ENCODE measurements around the gene TMEM11. TPM values are rescaled to one million over a fixed set of nuclear protein-coding genes. Genes with fewer than 3 reads are reported as not detected.

TMEM11 gene
- total RNA-seq, 2 experiments from 2014 or later, result 26.8 to 34.0 TPM

GRCh38 chr17:21209511-21210175 lies 4.3 kb downstream of the TMEM11 start:
- H3K9me2 ChIP-seq (ENCODE audit: insufficient read depth, low read length), result no peaks in the 10 kb centered on the region
- ChIA-PET POLR2A (no interaction called here), CTCF (ENCODE audit: unreplicated experiment) (no interaction called here)
- peaks cover 61% of the 10 kb centered on the region for H3K36me3 ChIP-seq (ENCODE audit: insufficient read depth, low read length)
- no peak overlapping the region for H3K4me3 ChIP-seq (ENCODE audit: low read depth, low read length, poor library complexity, severe bottlenecking)
- DNase-seq (ENCODE audit: low spot score), result no peak
- TF ChIP-seq EZH2phosphoT487 (IDR thresholded peaks at IDR 0.05; ENCODE audit: borderline replicate concordance, low read depth, low read length), result no peak
- TF ChIP-seq, protein P1, sequence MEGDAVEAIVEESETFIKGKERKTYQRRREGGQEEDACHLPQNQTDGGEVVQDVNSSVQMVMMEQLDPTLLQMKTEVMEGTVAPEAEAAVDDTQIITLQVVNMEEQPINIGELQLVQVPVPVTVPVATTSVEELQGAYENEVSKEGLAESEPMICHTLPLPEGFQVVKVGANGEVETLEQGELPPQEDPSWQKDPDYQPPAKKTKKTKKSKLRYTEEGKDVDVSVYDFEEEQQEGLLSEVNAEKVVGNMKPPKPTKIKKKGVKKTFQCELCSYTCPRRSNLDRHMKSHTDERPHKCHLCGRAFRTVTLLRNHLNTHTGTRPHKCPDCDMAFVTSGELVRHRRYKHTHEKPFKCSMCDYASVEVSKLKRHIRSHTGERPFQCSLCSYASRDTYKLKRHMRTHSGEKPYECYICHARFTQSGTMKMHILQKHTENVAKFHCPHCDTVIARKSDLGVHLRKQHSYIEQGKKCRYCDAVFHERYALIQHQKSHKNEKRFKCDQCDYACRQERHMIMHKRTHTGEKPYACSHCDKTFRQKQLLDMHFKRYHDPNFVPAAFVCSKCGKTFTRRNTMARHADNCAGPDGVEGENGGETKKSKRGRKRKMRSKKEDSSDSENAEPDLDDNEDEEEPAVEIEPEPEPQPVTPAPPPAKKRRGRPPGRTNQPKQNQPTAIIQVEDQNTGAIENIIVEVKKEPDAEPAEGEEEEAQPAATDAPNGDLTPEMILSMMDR (conservative IDR thresholded peaks at IDR 0.05; ENCODE audit: low read length), result no peak
- peaks cover 91% of the 10 kb centered on the region for H3K79me2 ChIP-seq (ENCODE audit: insufficient read depth, low read depth, low read length)
- no peak overlapping the region for H3K4me2 ChIP-seq (ENCODE audit: low read length)
- peaks cover 38% of the 10 kb centered on the region for H4K20me1 ChIP-seq (ENCODE audit: insufficient read depth, low read length)
- H3K9me3 ChIP-seq (ENCODE audit: low read length), result no peaks in the 10 kb centered on the region
- H3K27ac ChIP-seq (ENCODE audit: low read depth, low read length, poor library complexity, severe bottlenecking), result no peak overlapping the region
- intact Hi-C loops (cut with micrococcal nuclease; ENCODE audit: unreplicated experiment), result no loop called here
- H2AFZ ChIP-seq (ENCODE audit: low read length), result no peak overlapping the region
- BruUV-seq (replicated peaks), result no TSS peak
- H3K4me1 ChIP-seq (ENCODE audit: insufficient read depth, low read length, poor library complexity, severe bottlenecking), result peaks cover 20% of the 10 kb centered on the region

DNA sequence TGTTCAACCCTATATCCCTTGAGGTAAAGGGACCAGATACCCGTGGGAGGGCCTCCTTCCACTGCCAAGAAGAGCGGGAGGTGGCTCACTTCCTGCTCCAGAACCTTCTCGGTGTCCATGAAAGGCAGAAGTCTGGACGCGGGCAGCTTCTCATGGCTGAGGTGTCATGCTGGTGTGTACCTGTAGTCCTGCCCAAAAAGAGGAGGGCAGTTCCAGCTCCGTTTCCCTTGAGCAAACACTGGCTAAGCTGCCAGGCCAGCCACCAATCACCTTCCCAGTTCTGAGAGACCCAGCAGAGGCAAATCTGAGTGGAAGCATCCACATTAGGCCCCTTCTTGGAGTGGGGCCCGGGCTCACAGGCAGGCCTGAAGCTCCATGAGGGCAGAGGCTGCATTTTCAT lies 5.6 kb downstream of the TMEM11 start:
- no peak for DNase-seq (ENCODE audit: low spot score)
- H2AFZ ChIP-seq (ENCODE audit: low read length), result no peak overlapping the region
- POLR2A ChIA-PET, result no interaction called here
- H3K4me1 ChIP-seq (ENCODE audit: insufficient read depth, low read length, poor library complexity, severe bottlenecking), result peaks cover 20% of the 10 kb centered on the region
- no peaks in the 10 kb centered on the region for H3K9me2 ChIP-seq (ENCODE audit: insufficient read depth, low read length)
- no peaks in the 10 kb centered on the region for H3K9me3 ChIP-seq (ENCODE audit: low read length)
- CTCF ChIA-PET (ENCODE audit: unreplicated experiment), result no interaction called here
- BruUV-seq (replicated peaks), result no TSS peak
- no peak overlapping the region for H3K4me2 ChIP-seq (ENCODE audit: low read length)
- H3K4me3 ChIP-seq (ENCODE audit: low read depth, low read length, poor library complexity, severe bottlenecking), result no peak overlapping the region
- H3K79me2 ChIP-seq (ENCODE audit: insufficient read depth, low read depth, low read length), result peaks cover 97% of the 10 kb centered on the region
- H3K36me3 ChIP-seq (ENCODE audit: insufficient read depth, low read length), result peaks cover 61% of the 10 kb centered on the region
- no peak for TF ChIP-seq EZH2phosphoT487 (IDR thresholded peaks at IDR 0.05; ENCODE audit: borderline replicate concordance, low read depth, low read length)
- TF ChIP-seq, protein P1 (conservative IDR thresholded peaks at IDR 0.05; ENCODE audit: low read length), result no peak
- no peak overlapping the region for H3K27ac ChIP-seq (ENCODE audit: low read depth, low read length, poor library complexity, severe bottlenecking)
- intact Hi-C loops (cut with micrococcal nuclease; ENCODE audit: unreplicated experiment), result no loop called here
- peaks cover 38% of the 10 kb centered on the region for H4K20me1 ChIP-seq (ENCODE audit: insufficient read depth, low read length)

DNA sequence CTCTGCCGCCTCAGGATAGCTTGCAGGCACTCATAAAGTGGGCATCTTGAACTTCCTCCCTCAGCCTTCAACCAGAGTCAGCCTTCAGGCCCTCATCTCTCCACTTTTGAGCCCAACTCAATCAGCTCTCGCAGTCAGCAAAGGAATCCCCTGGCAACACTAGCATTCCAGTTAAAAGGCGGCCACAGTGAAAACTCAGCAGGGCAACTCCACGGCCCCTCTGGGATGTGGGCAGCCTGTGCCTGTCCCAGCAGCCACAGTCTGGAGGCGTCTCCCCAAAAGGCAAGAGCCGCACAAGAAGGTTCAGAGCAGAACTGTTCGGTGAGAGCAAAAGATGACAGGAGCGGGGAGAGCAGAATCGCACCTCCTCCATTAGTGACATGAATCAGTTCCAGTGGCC lies 9.0 kb downstream of the TMEM11 start:
- intact Hi-C loops (cut with micrococcal nuclease; ENCODE audit: unreplicated experiment), result no loop called here
- CTCF ChIA-PET (ENCODE audit: unreplicated experiment), result no interaction called here

More for the DNA sequence above, 9.0 kb downstream of the TMEM11 start:
- peaks cover 95% of the 10 kb centered on the region for H3K79me2 ChIP-seq (ENCODE audit: insufficient read depth, low read depth, low read length)
- H3K27ac ChIP-seq (ENCODE audit: low read depth, low read length, poor library complexity, severe bottlenecking), result no peak overlapping the region
- H3K4me1 ChIP-seq (ENCODE audit: insufficient read depth, low read length, poor library complexity, severe bottlenecking), result no peaks in the 10 kb centered on the region
- TF ChIP-seq, protein P1 (conservative IDR thresholded peaks at IDR 0.05; ENCODE audit: low read length), result no peak
- no peak for TF ChIP-seq EZH2phosphoT487 (IDR thresholded peaks at IDR 0.05; ENCODE audit: borderline replicate concordance, low read depth, low read length)
- no peaks in the 10 kb centered on the region for H3K9me3 ChIP-seq (ENCODE audit: low read length)
- peaks cover 64% of the 10 kb centered on the region for H3K36me3 ChIP-seq (ENCODE audit: insufficient read depth, low read length)
- no peak for DNase-seq (ENCODE audit: low spot score)
- BruUV-seq (replicated peaks), result no TSS peak
- H3K4me2 ChIP-seq (ENCODE audit: low read length), result no peak overlapping the region
- no peaks in the 10 kb centered on the region for H3K9me2 ChIP-seq (ENCODE audit: insufficient read depth, low read length)
- H4K20me1 ChIP-seq (ENCODE audit: insufficient read depth, low read length), result peaks cover 12% of the 10 kb centered on the region; the same call in 1 of the 2 replicates
- POLR2A ChIA-PET, result interaction anchor here (0.6 to 1.1 kb wide), 2 partner anchors 20 to 59 kb away, joined by 3 read pairs; no protein-coding TSS in a partner anchor
- no peak overlapping the region for H3K4me3 ChIP-seq (ENCODE audit: low read depth, low read length, poor library complexity, severe bottlenecking)
- H2AFZ ChIP-seq (ENCODE audit: low read length), result no peak overlapping the region
